GM12878 (cell line): ENCODE data around the gene ICE1. TPM values are rescaled to one million over a fixed set of nuclear protein-coding genes. Genes with fewer than 3 reads are reported as not detected.
A peak's percentile ranks its signal among the peaks of the same experiment; 100 is the strongest.

Experiments
- ATAC-seq: fragments of 200-7000 bp; cut with Tn5 transposase; 3 replicates; pipeline ENCODE4 v1.9.1; 2020; ENCODE audit warnings: mild to moderate bottlenecking, moderate library complexity
- BruUV-seq: library from RNA; stranded (reverse); fragments of 400-500 nt; replicated peaks from 2 replicates; lab custom pipeline; 2021; lab: Mats Ljungman, UMichigan
- CTCF ChIA-PET: fragments of 300-600 bp; sonication (Branson Sonifier 250); formaldehyde crosslinking; extraction: SDS; loops from one replicate; lab custom pipeline; 2021; ENCODE audit warnings: inconsistent platforms; lab: Yijun Ruan, JAX
- POLR2A ChIA-PET: fragments of 350-600 bp; formaldehyde crosslinking; extraction: SDS; loops from one replicate; lab custom pipeline; 2021; ENCODE audit warnings: inconsistent platforms; lab: Charles Lee
- RAD21 ChIA-PET: fragments of 300-600 bp; sonication (Branson Sonifier 250); formaldehyde crosslinking; loops from one replicate; lab custom pipeline; 2023; ENCODE audit warnings: antibody characterized with exemption; ENCODE audit not compliant: unreplicated experiment; lab: Charles Lee
- SMC1A ChIA-PET: fragments of 300-600 bp; sonication (Branson Sonifier 250); formaldehyde crosslinking; loops from one replicate; lab custom pipeline; 2023; ENCODE audit not compliant: unreplicated experiment, uncharacterized antibody; lab: Charles Lee
- DNase-seq: peaks from one replicate; pipeline ENCODE4 v3.0.0-alpha.2; 2011; ENCODE audit warnings: low read depth, low spot score
- FAIRE-seq: peaks from 3 replicates; lab custom pipeline; 2011; peaks lifted over from hg19 to GRCh38; lab: Jason Lieb, UNC
- H2AFZ ChIP-seq: 2 replicates; pipeline ENCODE4 v1.6.0; 2011; ENCODE audit warnings: low read depth, low read length, control low read depth; ENCODE audit not compliant: control insufficient read depth
- H3K27ac ChIP-seq: 2 replicates; pipeline ENCODE4 v1.5.1; 2011; ENCODE audit warnings: control low read depth; ENCODE audit not compliant: control insufficient read depth, insufficient read depth
- H3K27me3 ChIP-seq, 2 experiments: replicated peaks in 1 of 2; 2 replicates each; pipeline versions ENCODE4 v1.6.0 to v1.6.1; 2011; ENCODE audit warnings: low read length in 1 of 2; ENCODE audit not compliant: control insufficient read depth in 2 of 2, insufficient read depth in 2 of 2
- H3K36me3 ChIP-seq, 2 experiments: 2 replicates each; pipeline ENCODE4 v1.5.1; 2011; ENCODE audit warnings: low read length in 1 of 2; ENCODE audit not compliant: control insufficient read depth in 2 of 2, insufficient read depth in 2 of 2
- H3K4me1 ChIP-seq: 2 replicates; pipeline ENCODE4 v1.6.1; 2011; ENCODE audit warnings: mild to moderate bottlenecking, low read length, moderate library complexity, mixed read lengths; ENCODE audit not compliant: control insufficient read depth, insufficient read depth
- H3K4me2 ChIP-seq: 2 replicates; pipeline ENCODE4 v1.6.0; 2011; ENCODE audit warnings: control low read depth; ENCODE audit not compliant: control insufficient read depth, insufficient read depth
- H3K4me3 ChIP-seq: fragments of 200-600 bp; sonication (generic); 2 replicates; pipeline ENCODE4 v1.5.1; 2016
- H3K79me2 ChIP-seq: 2 replicates; pipeline ENCODE4 v1.6.0; 2011; ENCODE audit warnings: low read length; ENCODE audit not compliant: control insufficient read depth, insufficient read depth
- H3K9ac ChIP-seq: 2 replicates; pipeline ENCODE4 v1.8.0; 2011; ENCODE audit warnings: low read length, control low read depth, mixed read lengths; ENCODE audit not compliant: control insufficient read depth, insufficient read depth
- H3K9me3 ChIP-seq: replicated peaks from 3 replicates; pipeline ENCODE4 v1.5.1; 2011; ENCODE audit warnings: mild to moderate bottlenecking, low read length; ENCODE audit not compliant: control insufficient read depth, insufficient read depth
- H4K20me1 ChIP-seq: 2 replicates; pipeline ENCODE4 v1.6.0; 2011; ENCODE audit not compliant: control insufficient read depth, insufficient read depth
- BCL11A ChIP-seq: IDR thresholded peaks from 2 replicates; pipeline ENCODE4 v1.6.1; 2011; ENCODE audit warnings: low read depth, low read length
- CHD4 ChIP-seq: fragments of 200-600 bp; sonication (generic); IDR thresholded peaks from 2 replicates; pipeline ENCODE4 v1.6.1; 2016; ENCODE audit warnings: mild to moderate bottlenecking
- MTA2 ChIP-seq: fragments of 450-650 bp; IDR thresholded peaks from 2 replicates; pipeline ENCODE4 v1.6.1; 2016; ENCODE audit warnings: low read depth, mild to moderate bottlenecking, moderate library complexity
- MTA3 ChIP-seq: IDR thresholded peaks from 2 replicates; pipeline ENCODE4 v1.6.1; 2012; ENCODE audit warnings: low read length, inconsistent platforms, borderline replicate concordance
- NBN ChIP-seq: fragments of 450-650 bp; IDR thresholded peaks from 2 replicates; pipeline ENCODE4 v1.6.1; 2016
- POLR2AphosphoS5 ChIP-seq: IDR thresholded peaks from 2 replicates; pipeline ENCODE4 v1.6.1; 2011; ENCODE audit warnings: mild to moderate bottlenecking, low read length, inconsistent platforms
- RCOR1 ChIP-seq: conservative IDR thresholded peaks from 2 replicates; pipeline ENCODE4 v1.6.1; 2012; ENCODE audit warnings: low read depth, low read length, improper control_type of control experiment
- RUNX3 ChIP-seq: IDR thresholded peaks from 2 replicates; pipeline ENCODE4 v1.6.1; 2012; ENCODE audit warnings: low read length, inconsistent platforms
- YY1 ChIP-seq: IDR thresholded peaks from 2 replicates; pipeline ENCODE4 v1.6.1; 2011; ENCODE audit warnings: low read depth, mild to moderate bottlenecking, low read length
- WGBS: methylation state at CpG from one replicate; pipeline ENCODE4 v1.1.6; 2016; ENCODE audit warnings: low lambda C conversion rate; ENCODE audit not compliant: insufficient replicate concordance, insufficient coverage; ENCODE audit errors: missing lambda C conversion rate; 5-methylcytosine and 5-hydroxymethylcytosine counted together
- in situ Hi-C: fragments of 300-500 bp; cut with MboI; formaldehyde crosslinking; loops from 9 replicates; pipeline ENCODE4 v1.14.3; 2018; ENCODE audit warnings: mixed read lengths
- intact Hi-C: fragments of 100-400 bp; cut with micrococcal nuclease; formaldehyde crosslinking; loops from one replicate; pipeline ENCODE4 v1.14.2; 2022; ENCODE audit not compliant: unreplicated experiment
- polyA plus RNA-seq, 11 experiments: library from polyadenylated mRNA; depleted of rRNA in 4 of 11; unstranded in 6 of 11; stranded (reverse) in 5 of 11; fragments of >200 nt; fragmentation: Nextera tagmentation in 4 of 11; fragmentation: Illumina TruSeq in 1 of 11; extraction: Ambion mirVana in 4 of 11; extraction: Trizol in 1 of 11; gene quantifications; 1 replicate in 1 of 11; 2 replicates in 10 of 11; pipeline versions ENCODE4 v1.2.1 to v1.2.3, GENCODE V29; 2011 to 2016; ENCODE audit warnings: inconsistent platforms in 2 of 11, missing spikeins in 2 of 11, low read depth in 1 of 11
- total RNA-seq, 4 experiments: library from RNA; depleted of rRNA in 3 of 4; stranded (reverse); fragments of >200 nt in 3 of 4; fragmentation: Illumina TruSeq in 1 of 4; extraction: Trizol in 1 of 4; gene quantifications; 2 replicates each; pipeline versions ENCODE4 v1.2.1 to v1.2.3, GENCODE V29; 2013 to 2021
- TF ChIP-seq, protein P1 (sequence below): fragments of 450-650 bp; IDR thresholded peaks from 2 replicates; pipeline ENCODE4 v1.6.1; 2016; ENCODE audit warnings: mild to moderate bottlenecking
- TF ChIP-seq, protein P2 (sequence below): IDR thresholded peaks from 2 replicates; pipeline ENCODE4 v1.6.1; 2012; ENCODE audit warnings: low read length, inconsistent platforms
- TF ChIP-seq, protein P3 (sequence below): fragments of 450-650 bp; IDR thresholded peaks from 2 replicates; pipeline ENCODE4 v1.6.1; 2018; ENCODE audit warnings: mild to moderate bottlenecking, low read depth, moderate library complexity; ENCODE audit not compliant: partially characterized antibody
- TF ChIP-seq, protein P4 (sequence below): IDR thresholded peaks from 2 replicates; pipeline ENCODE4 v1.6.1; 2012; ENCODE audit warnings: mild to moderate bottlenecking, low read depth, low read length

The ICE1 gene
- total and polyA plus RNA-seq, 10 of the 15 experiments (the other 5 are each of a cell fraction or from before 2014, with no cell fraction given): 3.8 to 31.4 (median 18.9) TPM

DNA sequence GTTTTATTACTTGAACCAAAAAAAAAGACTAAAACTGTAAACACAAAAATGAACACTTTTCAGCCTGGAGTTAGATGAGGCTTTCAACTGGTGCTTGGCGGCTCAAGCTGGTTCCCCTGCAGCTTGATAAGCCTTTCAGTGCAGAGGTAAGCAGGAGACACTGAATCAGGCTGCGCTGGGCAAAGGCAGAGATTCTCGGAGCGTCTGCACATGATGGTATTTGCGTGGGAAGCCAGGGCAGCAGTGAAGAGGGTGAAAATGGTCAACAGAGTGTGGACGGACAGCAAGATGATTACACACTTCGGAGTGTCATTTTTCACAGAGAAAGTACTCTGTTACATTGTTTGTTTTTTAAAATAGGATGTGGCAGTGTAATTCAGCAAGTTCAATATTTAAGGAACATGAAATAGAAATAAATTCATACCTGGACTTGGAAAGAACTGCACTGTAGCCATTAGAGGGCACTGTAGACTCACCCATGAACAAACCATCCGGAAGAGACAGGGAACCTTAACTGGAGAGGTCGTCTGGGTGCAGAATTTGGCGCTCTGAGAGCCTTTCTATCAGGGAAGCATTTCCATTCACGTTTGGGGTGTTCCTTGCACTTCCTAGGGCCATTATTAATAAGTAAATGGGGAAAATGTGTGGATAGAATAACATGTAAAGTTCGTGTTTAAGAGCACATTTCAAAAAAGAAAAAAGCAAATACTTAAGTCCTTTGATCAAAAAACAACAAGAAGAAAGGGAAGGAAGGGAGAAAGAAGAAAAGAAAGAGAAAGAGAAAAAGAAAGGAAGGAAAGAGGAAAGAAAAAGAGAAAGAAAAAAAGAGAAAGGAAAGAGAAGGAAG is 69.8 kb downstream of the ICE1 start:
- no peak overlapping the region for H3K4me3 ChIP-seq
- peaks cover 0 to 2% of the 10 kb centered on the region in 2 experiments; a peak in 2 of 4 replicates for H3K36me3 ChIP-seq
- ChIA-PET CTCF (interaction anchor here (1.0 to 1.4 kb wide), 2 partner anchors 390 to 613 kb away, joined by 4 read pairs; no protein-coding TSS in a partner anchor), POLR2A (no interaction called here), SMC1A (interaction anchor here (1.0 kb wide), 1 partner anchor 613 kb away, joined by 3 read pairs; no protein-coding TSS in a partner anchor), RAD21 (interaction anchor here (0.7 kb wide), 1 partner anchor 933 kb away, joined by 3 read pairs; no protein-coding TSS in a partner anchor)
- H3K4me2 ChIP-seq: peak overlapping the region; percentile 7; the same call in 1 of the 2 replicates
- H4K20me1 ChIP-seq: no peaks in the 10 kb centered on the region
- BruUV-seq: no TSS peak
- ATAC-seq (peak; percentile 65), DNase-seq (peak; percentile 25), FAIRE-seq (peak; percentile 98)
- H2AFZ ChIP-seq: peak overlapping the region; percentile 51; the same call in 1 of the 2 replicates
- in situ Hi-C loops (loop anchor here (25.0 kb wide), 1 partner anchor 1095 kb away; no protein-coding TSS in a partner anchor), intact Hi-C loops (loop anchor here (10.0 kb wide), 4 partner anchors 262 to 1252 kb away; no protein-coding TSS in a partner anchor)
- no peaks in the 10 kb centered on the region for H3K27me3 ChIP-seq
- H3K4me1 ChIP-seq: no peaks in the 10 kb centered on the region
- H3K79me2 ChIP-seq: no peaks in the 10 kb centered on the region
- H3K9ac ChIP-seq: no peak overlapping the region
- H3K27ac ChIP-seq: no peak overlapping the region
- WGBS: 54% methylated on average over 12 of the region's 12 CpGs
- no peaks in the 10 kb centered on the region for H3K9me3 ChIP-seq
- TF ChIP-seq, protein P1, sequence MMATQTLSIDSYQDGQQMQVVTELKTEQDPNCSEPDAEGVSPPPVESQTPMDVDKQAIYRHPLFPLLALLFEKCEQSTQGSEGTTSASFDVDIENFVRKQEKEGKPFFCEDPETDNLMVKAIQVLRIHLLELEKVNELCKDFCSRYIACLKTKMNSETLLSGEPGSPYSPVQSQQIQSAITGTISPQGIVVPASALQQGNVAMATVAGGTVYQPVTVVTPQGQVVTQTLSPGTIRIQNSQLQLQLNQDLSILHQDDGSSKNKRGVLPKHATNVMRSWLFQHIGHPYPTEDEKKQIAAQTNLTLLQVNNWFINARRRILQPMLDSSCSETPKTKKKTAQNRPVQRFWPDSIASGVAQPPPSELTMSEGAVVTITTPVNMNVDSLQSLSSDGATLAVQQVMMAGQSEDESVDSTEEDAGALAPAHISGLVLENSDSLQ: no peak
- TF ChIP-seq, protein P2, sequence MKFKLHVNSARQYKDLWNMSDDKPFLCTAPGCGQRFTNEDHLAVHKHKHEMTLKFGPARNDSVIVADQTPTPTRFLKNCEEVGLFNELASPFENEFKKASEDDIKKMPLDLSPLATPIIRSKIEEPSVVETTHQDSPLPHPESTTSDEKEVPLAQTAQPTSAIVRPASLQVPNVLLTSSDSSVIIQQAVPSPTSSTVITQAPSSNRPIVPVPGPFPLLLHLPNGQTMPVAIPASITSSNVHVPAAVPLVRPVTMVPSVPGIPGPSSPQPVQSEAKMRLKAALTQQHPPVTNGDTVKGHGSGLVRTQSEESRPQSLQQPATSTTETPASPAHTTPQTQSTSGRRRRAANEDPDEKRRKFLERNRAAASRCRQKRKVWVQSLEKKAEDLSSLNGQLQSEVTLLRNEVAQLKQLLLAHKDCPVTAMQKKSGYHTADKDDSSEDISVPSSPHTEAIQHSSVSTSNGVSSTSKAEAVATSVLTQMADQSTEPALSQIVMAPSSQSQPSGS: no peak
- TF ChIP-seq NBN (0 out of 2 replicates have a peak, but pooled peaks have one; percentile 38), RUNX3 (no peak), MTA2 (no peak), YY1 (0 out of 2 replicates have a peak, but pooled peaks have one; percentile 31), POLR2AphosphoS5 (no peak), MTA3 (no peak), RCOR1 (no peak), BCL11A (no peak), CHD4 (no peak)
- TF ChIP-seq, protein P3, sequence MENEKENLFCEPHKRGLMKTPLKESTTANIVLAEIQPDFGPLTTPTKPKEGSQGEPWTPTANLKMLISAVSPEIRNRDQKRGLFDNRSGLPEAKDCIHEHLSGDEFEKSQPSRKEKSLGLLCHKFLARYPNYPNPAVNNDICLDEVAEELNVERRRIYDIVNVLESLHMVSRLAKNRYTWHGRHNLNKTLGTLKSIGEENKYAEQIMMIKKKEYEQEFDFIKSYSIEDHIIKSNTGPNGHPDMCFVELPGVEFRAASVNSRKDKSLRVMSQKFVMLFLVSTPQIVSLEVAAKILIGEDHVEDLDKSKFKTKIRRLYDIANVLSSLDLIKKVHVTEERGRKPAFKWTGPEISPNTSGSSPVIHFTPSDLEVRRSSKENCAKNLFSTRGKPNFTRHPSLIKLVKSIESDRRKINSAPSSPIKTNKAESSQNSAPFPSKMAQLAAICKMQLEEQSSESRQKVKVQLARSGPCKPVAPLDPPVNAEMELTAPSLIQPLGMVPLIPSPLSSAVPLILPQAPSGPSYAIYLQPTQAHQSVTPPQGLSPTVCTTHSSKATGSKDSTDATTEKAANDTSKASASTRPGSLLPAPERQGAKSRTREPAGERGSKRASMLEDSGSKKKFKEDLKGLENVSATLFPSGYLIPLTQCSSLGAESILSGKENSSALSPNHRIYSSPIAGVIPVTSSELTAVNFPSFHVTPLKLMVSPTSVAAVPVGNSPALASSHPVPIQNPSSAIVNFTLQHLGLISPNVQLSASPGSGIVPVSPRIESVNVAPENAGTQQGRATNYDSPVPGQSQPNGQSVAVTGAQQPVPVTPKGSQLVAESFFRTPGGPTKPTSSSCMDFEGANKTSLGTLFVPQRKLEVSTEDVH: no peak
- TF ChIP-seq, protein P4, sequence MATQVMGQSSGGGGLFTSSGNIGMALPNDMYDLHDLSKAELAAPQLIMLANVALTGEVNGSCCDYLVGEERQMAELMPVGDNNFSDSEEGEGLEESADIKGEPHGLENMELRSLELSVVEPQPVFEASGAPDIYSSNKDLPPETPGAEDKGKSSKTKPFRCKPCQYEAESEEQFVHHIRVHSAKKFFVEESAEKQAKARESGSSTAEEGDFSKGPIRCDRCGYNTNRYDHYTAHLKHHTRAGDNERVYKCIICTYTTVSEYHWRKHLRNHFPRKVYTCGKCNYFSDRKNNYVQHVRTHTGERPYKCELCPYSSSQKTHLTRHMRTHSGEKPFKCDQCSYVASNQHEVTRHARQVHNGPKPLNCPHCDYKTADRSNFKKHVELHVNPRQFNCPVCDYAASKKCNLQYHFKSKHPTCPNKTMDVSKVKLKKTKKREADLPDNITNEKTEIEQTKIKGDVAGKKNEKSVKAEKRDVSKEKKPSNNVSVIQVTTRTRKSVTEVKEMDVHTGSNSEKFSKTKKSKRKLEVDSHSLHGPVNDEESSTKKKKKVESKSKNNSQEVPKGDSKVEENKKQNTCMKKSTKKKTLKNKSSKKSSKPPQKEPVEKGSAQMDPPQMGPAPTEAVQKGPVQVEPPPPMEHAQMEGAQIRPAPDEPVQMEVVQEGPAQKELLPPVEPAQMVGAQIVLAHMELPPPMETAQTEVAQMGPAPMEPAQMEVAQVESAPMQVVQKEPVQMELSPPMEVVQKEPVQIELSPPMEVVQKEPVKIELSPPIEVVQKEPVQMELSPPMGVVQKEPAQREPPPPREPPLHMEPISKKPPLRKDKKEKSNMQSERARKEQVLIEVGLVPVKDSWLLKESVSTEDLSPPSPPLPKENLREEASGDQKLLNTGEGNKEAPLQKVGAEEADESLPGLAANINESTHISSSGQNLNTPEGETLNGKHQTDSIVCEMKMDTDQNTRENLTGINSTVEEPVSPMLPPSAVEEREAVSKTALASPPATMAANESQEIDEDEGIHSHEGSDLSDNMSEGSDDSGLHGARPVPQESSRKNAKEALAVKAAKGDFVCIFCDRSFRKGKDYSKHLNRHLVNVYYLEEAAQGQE: no peak
